Measurements from ENCODE around the gene GSPT1.

GSPT1 gene

DNA sequence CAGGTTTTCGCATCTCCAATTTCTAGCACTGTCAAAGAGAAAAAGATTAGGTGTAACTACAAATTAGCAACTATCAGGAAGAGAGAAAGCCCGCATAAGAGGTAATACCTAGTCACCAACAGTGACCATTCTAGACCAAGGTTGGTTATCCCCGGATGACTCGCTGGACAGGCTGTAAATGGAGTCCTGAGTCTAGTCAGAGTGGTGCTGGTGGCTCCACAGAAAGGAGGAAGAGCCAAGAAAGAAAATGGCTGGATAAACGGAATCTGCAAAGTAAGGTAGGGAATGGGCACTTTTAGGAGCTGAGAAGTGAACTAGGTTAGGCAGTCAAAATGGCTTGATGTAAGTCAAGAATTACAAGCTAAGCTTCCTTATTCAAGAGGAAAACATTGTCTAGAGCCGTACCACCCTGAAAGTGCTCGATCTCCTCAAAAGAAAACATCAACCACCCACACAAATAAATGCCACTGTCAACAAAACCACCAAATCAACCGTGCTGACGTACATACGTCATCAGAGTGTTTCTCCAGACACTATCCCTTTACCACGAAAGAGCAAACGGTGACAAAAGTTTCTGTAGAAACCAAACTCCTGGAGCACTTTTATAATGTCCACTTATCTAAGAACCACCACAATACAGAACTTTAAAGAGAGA lies 2.2 kb downstream of the GSPT1 start:
- DNase-seq (ENCODE audit: low spot score): no peak

DNA sequence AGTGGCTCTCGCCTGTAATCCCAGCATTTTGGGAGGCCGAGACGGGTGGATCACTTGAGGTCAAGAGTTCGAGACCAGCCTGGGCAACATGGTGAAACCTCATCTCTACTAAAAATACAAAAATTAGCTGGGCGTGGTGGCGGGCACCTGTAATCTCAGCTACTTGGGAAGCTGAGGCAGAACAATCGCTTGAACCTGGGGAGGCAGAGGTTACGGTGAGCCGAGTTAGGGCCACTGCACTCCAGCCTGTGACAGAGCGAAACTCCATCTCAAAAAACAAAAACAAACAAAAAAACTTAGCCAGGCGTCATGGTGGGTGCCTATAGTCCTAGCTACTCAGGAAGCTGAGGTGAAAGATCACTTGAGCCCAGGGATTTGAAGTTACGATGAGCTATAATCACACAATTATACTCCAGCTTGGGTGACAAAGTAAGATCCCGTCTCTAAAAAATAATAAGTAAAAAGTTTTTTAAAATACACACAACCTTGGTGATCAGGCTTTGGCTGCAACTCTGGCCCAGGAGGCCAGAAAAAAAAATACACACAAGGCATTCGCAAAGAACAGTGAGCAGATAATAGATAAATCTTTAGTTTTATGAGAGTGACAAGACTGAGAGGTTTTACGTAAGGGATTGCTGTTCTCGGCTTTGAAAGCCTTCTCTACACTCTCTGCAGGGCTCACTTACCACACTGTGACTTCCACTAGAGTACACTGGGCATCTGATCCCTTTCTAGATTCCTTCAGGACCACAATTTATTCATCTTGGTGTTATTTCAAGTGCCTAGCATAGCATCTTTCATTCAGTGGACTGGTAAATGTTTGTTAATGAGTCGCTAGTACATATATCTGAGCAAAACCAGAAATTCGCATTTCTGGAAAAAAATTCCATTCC lies 5.9 kb downstream of the GSPT1 start:
- DNase-seq (ENCODE audit: low spot score): peak; percentile 30

DNA sequence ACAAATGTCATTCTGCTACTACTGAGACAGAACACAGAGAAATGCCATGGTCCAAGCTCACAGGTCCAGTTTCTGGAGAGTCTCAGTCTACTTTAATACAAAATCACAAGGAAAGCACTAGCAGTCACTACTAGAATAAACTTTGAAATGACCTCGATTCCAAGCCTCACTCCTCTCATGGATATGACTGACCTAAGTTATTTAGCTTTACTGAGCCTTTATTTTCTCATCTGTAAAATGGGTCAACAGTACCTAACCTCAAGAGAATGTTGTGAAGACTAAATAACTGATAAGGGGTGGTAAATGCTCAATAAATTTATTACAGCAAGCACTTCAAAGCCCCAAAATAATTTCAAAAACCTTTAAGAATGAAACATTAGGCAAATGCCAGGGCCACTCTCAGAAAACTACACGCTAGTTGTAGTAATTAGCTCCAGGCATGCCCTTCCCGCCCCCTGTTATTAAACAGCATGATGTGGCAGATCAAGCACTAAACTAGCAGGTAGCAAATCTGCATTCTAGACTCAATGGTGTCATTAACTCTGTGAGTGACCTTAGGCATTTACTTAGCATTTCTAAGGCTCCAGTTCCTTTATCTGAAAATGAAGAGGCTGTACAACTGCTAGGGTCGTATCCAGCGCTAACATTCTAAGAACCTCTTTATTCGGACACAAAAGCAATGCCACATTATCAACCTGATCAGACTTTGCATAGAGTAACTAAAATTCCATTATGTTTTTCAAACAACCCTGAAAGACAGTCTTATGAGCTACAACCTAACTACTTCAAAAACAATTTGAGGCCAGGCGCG lies 8.4 kb downstream of the GSPT1 start:
- no peak for DNase-seq (ENCODE audit: low spot score)

DNA sequence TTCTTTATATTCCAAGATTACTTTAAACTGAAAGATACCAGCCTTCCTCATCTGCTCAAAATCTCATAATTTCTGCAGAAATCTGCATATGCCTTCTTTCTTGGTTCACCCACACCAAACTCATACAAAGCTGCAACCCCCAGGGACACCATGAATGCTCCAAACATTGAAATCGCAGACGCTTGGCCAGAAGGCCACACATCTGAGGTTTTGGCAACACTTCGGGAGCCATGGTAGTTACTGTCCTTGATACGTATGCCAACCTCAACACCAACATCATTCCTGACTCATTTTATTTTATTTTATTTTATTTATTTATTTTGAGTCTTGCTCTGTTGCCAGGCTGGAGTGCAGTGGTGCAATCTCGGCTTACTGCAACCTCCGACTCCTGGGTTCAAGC lies 11.8 kb downstream of the GSPT1 start:
- no peak for DNase-seq (ENCODE audit: low spot score)

DNA sequence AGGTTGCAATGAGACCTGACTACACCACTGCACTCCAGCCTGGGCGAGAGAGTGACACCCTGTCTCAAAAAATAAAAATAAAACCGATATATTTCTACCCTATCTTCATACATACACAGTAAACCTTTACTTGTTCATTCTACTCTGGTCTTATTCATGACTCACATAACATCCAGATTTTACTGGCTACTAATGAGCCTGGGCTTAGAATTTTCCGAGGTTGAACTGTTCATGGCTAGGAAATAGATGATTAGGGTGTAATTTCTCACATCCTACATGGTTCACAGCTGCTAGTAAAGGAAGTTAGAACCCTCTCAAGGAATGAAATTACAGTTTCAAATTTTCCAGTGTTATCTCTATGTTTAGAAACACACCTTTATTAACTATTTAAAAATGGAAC lies 14.7 kb downstream of the GSPT1 start:
- peak; percentile 22 for DNase-seq (ENCODE audit: low spot score)

DNA sequence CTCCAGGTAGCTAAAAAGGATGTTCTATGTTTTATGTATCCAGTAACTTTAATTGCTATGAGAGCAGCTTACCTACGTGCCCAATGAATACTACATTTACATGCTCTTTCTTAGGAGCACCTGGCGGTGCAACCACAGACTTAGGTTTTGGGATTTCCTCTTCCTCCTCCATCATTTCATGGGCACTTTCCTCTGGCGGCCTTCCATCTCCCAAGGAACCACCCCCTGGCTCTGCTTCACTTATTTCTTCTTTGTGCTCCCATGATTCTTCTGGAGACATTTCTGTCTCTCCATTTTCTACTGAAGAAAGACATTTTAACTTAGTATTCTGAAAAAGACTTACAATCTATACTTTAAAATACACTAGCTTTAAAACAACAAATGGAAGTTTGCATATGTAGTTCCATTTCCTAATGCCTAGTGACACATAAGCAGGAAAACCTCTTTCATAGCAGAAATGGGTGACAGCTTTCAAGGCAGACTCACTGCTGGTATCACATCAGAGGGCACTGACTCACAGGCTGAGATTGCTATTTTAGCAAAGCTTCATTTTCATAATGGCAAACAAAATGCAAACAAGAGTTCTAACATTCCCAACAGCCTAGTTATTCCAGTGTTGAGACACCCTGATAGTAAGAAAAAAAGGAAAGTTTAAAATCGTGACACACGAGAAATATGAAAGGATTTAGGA lies 19.1 kb downstream of the GSPT1 start:
- DNase-seq (ENCODE audit: low spot score): peak; percentile 63

DNA sequence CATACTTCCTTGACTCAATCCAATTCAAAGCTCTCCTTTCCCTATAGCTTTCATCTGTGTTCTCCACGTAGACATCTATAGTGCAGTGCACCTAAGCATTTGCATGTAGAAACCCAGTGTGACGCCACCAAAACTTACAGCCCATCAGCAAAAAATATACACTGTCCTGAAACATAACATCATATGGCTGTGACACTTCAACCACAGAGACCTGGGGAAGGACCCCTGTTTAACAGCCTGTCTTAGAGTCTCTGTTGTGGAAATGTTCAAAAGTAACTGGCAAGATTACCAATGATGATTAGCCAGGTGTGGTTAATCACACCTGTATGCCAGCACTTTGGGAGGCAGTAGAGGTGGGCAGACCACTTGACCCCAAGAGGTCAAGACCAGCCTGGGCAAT lies 22.2 kb downstream of the GSPT1 start:
- no peak for DNase-seq (ENCODE audit: low spot score)

DNA sequence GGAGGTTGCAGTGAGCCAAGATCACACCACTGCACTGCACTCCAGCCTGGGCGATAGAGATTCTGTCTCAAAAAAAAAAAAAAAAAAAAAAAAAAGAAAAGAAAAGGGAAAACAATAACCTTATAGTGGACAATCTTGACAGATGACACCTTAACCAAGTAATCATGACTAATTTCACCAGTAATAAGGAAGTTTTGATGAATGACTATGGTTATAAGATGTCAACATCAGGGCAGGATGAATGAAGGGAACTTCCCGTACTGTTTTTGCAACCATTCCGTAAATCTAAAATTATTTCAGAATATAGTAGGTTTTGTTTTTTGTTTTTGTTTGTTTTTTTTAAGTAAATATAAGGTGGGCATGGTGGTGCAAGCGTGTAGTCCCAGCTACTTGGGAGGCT lies 23.0 kb downstream of the GSPT1 start:
- DNase-seq (ENCODE audit: low spot score): no peak

DNA sequence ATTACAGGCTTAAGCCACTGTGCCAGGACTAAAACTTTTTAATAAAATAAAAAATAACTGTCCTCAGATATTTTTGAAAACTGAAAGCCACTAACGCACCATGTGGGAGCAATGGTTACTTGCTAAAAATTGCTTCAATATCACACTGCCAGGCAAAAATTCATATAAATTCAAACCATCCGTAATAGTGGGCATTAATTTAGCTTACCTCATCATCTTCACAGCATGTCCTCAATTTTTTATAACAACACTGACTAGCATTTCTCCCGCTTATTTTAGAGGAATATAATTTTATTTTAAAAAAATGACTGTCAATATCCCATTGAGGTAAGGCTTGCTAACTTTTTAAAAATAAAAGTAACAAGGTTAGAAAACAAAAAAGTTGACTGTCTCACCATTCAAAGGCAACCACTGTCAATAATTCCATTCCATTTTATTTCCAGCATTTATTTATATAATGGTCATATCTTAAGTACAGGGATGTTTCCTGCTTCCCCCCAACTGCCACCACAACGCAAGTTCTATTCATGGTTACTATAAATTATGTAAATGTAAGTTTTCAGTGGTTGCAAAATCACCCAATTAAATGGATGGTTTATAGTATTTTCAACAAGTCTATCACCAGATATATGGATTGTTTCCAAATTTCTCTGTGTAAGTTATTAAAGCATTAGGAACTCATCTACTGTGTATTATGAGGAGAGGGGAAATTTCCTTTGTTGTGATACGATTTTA lies 25.4 kb downstream of the GSPT1 start:
- no peak for DNase-seq (ENCODE audit: low spot score)

DNA sequence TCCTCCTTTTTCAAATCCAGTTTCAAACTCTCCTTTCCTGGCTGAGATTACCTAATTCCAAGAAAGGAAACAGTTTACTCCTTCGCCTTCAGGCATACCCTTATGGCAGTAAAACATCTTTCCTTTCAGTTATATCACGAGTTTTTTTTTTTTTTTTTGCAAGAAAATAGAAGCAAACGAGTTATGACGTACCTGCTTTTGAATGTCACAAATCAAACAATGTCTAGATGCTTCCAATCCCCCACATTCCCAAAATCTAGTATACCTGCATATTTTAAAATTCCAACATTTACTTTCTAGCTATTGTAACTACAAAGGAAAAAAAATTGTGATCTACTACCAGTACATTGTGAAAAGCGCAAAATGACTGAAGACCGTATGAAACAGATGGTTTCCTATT lies 28.9 kb downstream of the GSPT1 start:
- DNase-seq (ENCODE audit: low spot score): no peak

DNA sequence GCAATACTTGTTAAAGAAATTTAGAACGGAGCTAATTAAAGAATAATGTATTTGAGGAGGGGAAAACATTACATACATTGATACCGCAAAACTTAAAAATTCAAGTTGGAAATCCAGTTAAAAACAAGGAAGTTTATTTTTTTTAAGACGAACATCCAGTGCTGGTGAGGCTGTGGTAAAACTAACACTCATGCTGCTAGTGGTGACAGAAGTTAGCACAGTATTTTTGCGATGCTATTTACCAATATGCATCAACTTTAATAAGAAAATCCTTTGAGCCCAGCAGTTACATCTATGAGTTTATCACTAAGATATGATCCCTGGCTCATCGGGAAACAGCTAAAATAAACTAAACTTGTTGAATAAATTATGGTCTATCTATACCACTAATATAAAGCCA lies 31.7 kb downstream of the GSPT1 start:
- no peak for DNase-seq (ENCODE audit: low spot score)

DNA sequence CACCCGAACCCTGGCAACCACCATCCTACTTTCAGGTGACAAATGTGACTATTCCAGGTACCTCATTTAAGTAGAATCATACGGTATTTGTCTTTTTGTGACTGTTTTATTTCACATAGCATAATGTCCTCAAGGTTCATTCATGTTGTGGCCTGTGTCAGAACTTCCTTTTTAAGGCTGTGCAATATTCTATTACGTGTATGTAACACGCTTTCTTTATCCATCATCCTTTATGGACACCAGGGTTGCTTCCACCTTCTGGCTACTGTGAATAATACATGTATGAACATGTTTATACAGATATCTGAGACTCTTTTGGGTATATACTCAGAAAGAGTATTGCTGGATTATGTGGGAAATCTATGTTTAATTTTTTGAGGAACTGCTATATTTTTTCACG lies 35.7 kb downstream of the GSPT1 start:
- DNase-seq (ENCODE audit: low spot score): no peak

DNA sequence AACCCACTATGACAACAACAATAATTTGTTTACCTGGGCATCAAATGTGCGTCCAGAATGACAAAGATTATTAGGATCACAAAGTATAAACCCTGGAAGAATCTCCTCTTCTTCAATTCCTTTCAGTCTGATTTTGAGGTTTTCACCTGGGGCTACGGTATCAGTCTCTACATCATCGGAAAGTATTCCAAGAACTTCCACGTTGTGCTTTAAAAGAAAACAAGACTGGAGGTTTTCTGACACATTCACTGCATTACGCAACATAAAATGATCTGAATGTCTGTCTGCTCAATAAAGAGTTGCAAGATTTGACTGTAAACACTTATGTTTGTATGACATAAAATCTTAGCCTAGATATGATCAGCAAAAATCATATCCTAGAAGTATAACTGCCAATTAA lies 38.4 kb downstream of the GSPT1 start:
- DNase-seq (ENCODE audit: low spot score): peak; percentile 16

DNA sequence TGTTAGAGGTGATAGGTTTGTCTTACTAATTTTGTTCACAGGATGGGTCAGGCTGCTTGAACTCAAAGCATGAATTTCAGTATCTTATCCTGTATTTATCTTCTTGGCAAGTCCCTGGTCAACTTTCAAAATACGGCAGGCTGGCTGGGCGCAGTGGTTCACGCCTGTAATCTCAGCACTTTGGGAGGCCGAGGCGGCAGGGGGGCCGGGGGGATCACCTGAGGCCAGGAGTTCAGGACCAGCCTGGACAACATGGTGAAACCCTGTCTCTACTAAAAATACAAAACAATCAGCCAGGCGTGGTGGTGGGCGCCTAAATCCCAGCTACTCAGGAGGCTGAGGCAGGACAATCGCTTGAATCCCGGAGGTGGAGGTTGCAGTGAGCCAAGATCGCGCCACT lies 39.5 kb downstream of the GSPT1 start:
- no peak for DNase-seq (ENCODE audit: low spot score)

DNA sequence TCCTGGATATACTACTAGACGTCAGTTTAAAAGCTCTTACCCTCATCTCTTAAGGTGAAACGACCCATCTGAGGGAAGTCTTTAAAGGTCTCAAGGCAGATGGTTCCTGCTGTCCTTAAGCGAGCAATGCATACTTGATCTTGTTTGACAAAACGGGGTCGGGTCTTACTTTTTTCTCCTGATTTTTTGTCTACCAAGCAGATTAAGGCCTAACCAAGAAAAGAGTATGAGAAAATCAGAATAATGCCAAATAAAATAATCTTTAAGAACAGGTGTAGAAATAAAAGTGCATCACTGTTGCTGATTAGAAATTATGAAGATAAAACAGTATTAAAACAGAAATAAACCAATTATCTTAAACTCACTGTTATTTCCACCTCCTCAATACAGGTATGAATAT lies 40.0 kb downstream of the GSPT1 start:
- DNase-seq (ENCODE audit: low spot score): no peak

DNA sequence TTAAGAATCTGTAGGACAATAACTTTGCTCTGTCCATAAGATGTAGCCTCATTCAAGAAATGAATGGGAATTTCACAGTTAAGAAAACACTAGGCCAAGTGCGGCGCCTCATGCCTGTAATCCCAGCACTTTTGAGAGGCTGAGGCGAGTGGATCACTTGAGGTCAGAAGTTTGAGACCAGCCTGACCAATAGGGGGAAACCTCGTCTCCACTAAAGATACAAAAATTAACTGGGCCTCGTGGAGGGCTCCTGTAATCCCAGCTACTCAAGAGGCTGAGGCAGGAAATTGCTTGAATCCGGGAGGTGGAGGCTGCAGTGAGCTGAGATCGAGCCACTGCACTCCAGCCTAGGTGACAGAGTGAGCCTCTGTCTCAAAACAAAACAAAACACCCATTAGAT lies 44.6 kb downstream of the GSPT1 start:
- DNase-seq (ENCODE audit: low spot score): no peak

DNA sequence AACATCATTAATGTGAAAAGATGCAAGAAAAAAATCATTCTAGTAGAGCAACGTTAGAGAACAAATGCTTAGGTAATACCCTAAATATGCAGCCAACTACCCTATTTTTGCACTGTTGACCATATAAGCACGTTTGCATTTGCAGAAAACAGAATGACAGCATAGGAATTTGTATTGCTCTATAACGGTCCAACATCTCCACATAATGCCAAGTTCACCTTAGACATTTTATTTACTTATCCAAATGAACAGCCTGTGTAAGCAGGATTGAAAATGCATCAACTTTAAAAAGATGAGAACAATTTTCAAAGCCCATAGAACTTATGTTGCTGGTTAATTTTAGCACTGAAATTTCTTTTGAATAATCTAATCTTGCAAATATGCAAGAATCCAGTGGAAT lies 45.4 kb downstream of the GSPT1 start:
- DNase-seq (ENCODE audit: low spot score): no peak

DNA sequence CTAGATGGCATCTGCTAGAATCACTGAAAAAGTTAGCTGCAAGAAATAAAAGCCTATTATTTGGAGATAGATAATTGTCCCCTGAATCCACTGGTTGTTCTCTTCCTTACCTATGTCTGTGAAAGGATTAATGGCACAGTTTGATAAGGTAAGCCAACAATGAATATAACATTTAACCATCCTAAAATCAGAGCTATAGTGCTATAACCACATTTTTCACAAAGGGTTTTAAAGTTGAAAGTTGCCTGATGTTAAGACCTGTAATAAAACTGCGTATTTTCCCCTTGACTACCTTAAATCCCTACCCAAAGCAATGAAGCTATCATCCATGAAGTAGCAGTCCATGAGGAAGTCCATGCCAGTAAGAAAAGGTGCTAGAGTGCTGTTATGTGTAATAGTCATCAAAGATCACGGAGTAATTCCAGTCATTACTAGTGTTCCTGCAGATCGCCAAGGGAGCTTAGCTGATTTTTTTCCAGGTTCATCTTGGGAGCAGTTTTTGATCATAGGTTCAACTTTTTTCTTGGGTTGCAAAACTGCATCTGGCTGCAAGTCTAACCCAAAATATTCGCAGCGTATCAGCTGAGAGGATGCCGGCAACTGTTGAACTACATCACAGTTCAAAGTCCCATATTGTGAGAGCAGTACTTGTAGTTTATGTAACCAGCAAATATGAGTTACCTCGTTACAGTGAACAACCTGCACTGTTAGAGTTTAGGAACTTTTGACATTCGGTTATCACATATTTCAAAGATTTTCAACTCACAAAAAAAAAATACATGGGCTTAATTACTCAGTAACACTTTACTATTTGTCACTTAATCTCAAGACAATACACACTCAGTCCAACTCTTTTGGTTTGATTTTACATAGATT lies 46.2 kb downstream of the GSPT1 start:
- DNase-seq (ENCODE audit: low spot score): no peak

DNA sequence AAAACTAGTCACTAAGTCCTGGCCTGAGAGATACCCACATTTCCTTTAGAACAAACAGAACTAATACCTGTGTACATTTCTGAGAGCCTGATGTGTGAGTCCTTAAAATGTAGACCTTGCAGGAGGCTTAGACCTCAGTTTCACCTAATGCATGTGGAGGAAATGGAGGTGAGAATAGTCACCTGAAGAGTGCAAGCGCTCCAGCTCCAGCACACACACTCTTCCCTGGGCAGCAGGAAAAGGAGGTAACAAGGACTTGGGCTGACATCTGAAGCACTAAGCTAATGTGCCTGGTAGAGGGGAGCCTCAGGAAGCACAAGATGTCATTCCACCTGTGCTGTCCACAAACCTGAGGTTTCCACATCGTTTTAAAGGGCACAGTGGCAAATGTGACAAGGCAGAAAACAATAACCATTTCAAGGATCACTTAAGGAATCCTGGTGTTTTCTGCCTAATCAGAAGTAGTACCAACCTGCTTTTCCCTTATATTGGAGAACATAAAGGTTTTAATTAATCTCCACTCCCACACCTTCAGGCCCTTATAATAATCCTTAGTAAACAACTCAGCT lies 47.3 kb downstream of the GSPT1 start:
- no peak for DNase-seq (ENCODE audit: low spot score)

DNA sequence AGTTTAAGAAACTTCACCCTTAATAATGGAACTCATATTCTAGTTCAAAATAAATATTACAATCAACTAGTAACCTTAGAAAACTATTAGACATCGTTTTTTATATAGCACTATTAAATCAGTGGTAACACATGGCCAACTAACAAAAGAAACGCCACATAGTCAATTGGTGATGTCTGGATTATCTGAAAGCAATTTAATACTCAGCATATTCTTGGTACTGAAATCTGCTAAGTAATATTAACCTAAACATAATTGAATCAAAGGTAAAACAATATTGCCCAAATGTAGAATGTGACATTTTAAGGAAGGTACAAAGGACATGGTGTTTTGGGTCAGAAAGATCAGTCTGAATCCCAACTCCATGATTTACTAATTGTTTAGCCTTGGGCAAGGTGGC lies 53.3 kb downstream of the GSPT1 start:
- DNase-seq (ENCODE audit: low spot score): no peak

Measured in GM03348 (cell line).